ENCODE data around the gene PPP1R37. TPM values are rescaled to one million over a fixed set of nuclear protein-coding genes. Genes with fewer than 3 reads are reported as not detected.

Gene PPP1R37
- total and polyA plus RNA-seq, 2 of the 8 experiments (the other 6 are each of a cell fraction or from before 2014, with no cell fraction given): 14.6 to 25.7 TPM

GRCh38 chr19:45070214-45070613 is 22.8 kb upstream of the PPP1R37 start:
- Histone ChIP-seq H3K4me1 (replicated peaks in 1 of 4; ENCODE audit: control insufficient read depth in 3 of 4, insufficient read depth in 4 of 4, low read length in 3 of 4) (peaks cover 2 to 9% (median 4%) of the 10 kb centered on the region in 4 experiments; a peak in 6 of 7 replicates), H4K8ac (ENCODE audit: extremely low read depth, insufficient read depth, low read length) (no peak overlapping the region), H2AFZ (ENCODE audit: low read length) (no peak overlapping the region), H2BK15ac (ENCODE audit: low read length) (no peak overlapping the region), H2BK5ac (ENCODE audit: low read depth, low read length) (no peak overlapping the region), H3K18ac (ENCODE audit: extremely low read depth, low read length) (no peak overlapping the region), H3K36me3 (ENCODE audit: control insufficient read depth in 2 of 4, insufficient read depth in 4 of 4, low read length in 3 of 4) (peaks cover 2 to 44% (median 20%) of the 10 kb centered on the region in 4 experiments; a peak in 6 of 8 replicates), H3K27me3 (replicated peaks in 1 of 4; ENCODE audit: control insufficient read depth in 3 of 4, extremely low read depth in 1 of 4, insufficient read depth in 3 of 4, low read length in 3 of 4) (no peaks in the 10 kb centered on the region), H3K56ac (replicated peaks; ENCODE audit: insufficient read length, low read depth, low read length) (no peak overlapping the region), H3K4ac (replicated peaks; ENCODE audit: insufficient read length, low read depth, low read length) (no peak overlapping the region), H2BK120ac (replicated peaks; ENCODE audit: low read depth, low read length) (no peak overlapping the region), H3K79me1 (ENCODE audit: low read depth, low read length) (no peaks in the 10 kb centered on the region), H2AK5ac (ENCODE audit: low read depth, low read length) (no peak overlapping the region), H3K23me2 (ENCODE audit: low read depth, low read length) (no peaks in the 10 kb centered on the region), H3K23ac (ENCODE audit: insufficient read length) (no peak overlapping the region), H3K9me3 (ENCODE audit: insufficient read depth in 2 of 2, low read depth in 1 of 2, low read length in 1 of 2) (no peaks in the 10 kb centered on the region), H4K20me1 (replicated peaks in 1 of 2; ENCODE audit: control insufficient read depth in 1 of 2, insufficient read depth in 2 of 2, low read length in 2 of 2) (peaks cover 2 to 8% of the 10 kb centered on the region in 2 experiments), H3K9ac (replicated peaks in 1 of 4; ENCODE audit: extremely low read depth in 1 of 4, low read depth in 3 of 4, low read length in 3 of 4) (no peak overlapping the region), H4K5ac (ENCODE audit: insufficient read length, low read depth, low read length) (no peak overlapping the region), H3K79me2 (ENCODE audit: control insufficient read depth in 1 of 2, insufficient read depth in 2 of 2, low read length in 2 of 2) (peaks cover 0 to 10% of the 10 kb centered on the region in 2 experiments; a peak in 2 of 4 replicates), H3K4me3 (ENCODE audit: extremely low read depth in 1 of 4, insufficient read depth in 2 of 4, low read depth in 3 of 4, low read length in 4 of 4) (no peak overlapping the region), H2BK20ac (ENCODE audit: low read length) (no peak overlapping the region), H3K4me2 (ENCODE audit: insufficient read depth in 1 of 2, low read depth in 2 of 2, low read length in 2 of 2) (no peak overlapping the region), H3K27ac (ENCODE audit: low read depth, low read length) (no peak overlapping the region), H3K14ac (ENCODE audit: insufficient read length) (no peak overlapping the region), H4K91ac (replicated peaks; ENCODE audit: insufficient read length, low read length) (no peak overlapping the region), H2BK12ac (ENCODE audit: low read depth, low read length) (no peak overlapping the region)
- ChIA-PET POLR2A (ENCODE audit: partially characterized antibody) (interaction anchor here (1.0 to 3.4 kb wide), 4 partner anchors 11 to 56 kb away, joined by 3 to 16 read pairs (median 4); partner anchors contain the start of gene PPP1R37), CTCF (ENCODE audit: partially characterized antibody) (interaction anchor here (1.1 to 1.4 kb wide), 2 partner anchors 10 to 30 kb away, joined by 3 to 6 read pairs; no protein-coding TSS in a partner anchor)
- TF ChIP-seq MAFK (IDR thresholded peaks at IDR 0.05; ENCODE audit: low read depth, low read length) (no peak), KDM1A (IDR thresholded peaks at IDR 0.05; ENCODE audit: borderline replicate concordance, low read length) (no peak), USF2 (IDR thresholded peaks at IDR 0.05; ENCODE audit: low read length) (no peak), NRF1 (IDR thresholded peaks at IDR 0.05; ENCODE audit: low read depth, low read length) (no peak), SP1 (IDR thresholded peaks at IDR 0.05; ENCODE audit: low read depth, low read length) (no peak), GABPA (IDR thresholded peaks at IDR 0.05; ENCODE audit: borderline replicate concordance, insufficient read depth, low read length) (no peak), CBX8 (IDR thresholded peaks at IDR 0.05; ENCODE audit: borderline replicate concordance, low read depth, low read length) (no peak), GTF2F1 (IDR thresholded peaks at IDR 0.05; ENCODE audit: borderline replicate concordance, low read depth, low read length) (no peak), BCL11A (IDR thresholded peaks at IDR 0.05; ENCODE audit: low read depth in 2 of 2, low read length in 2 of 2) (no peak)
- FAIRE-seq: no peak
- 96% methylated on average over 6 of the region's 6 CpGs; no CpG with 5 or more reads in 1 of the 2 experiments for WGBS, 2 experiments (ENCODE audit: extremely low coverage in 1 of 2, insufficient coverage in 1 of 2, insufficient read length in 1 of 2, insufficient replicate concordance in 2 of 2, low coverage in 1 of 2, low lambda C conversion rate in 2 of 2, missing lambda C conversion rate in 1 of 2)
- DNase-seq (ENCODE audit: low read depth in 1 of 2, low spot score in 2 of 2): no peak
